ENCODE measurements around the gene NFRKB. TPM values are rescaled to one million over a fixed set of nuclear protein-coding genes. Genes with fewer than 3 reads are reported as not detected.

The NFRKB gene
- total RNA-seq, 1 experiment from 2014 or later = 9.4 TPM

DNA sequence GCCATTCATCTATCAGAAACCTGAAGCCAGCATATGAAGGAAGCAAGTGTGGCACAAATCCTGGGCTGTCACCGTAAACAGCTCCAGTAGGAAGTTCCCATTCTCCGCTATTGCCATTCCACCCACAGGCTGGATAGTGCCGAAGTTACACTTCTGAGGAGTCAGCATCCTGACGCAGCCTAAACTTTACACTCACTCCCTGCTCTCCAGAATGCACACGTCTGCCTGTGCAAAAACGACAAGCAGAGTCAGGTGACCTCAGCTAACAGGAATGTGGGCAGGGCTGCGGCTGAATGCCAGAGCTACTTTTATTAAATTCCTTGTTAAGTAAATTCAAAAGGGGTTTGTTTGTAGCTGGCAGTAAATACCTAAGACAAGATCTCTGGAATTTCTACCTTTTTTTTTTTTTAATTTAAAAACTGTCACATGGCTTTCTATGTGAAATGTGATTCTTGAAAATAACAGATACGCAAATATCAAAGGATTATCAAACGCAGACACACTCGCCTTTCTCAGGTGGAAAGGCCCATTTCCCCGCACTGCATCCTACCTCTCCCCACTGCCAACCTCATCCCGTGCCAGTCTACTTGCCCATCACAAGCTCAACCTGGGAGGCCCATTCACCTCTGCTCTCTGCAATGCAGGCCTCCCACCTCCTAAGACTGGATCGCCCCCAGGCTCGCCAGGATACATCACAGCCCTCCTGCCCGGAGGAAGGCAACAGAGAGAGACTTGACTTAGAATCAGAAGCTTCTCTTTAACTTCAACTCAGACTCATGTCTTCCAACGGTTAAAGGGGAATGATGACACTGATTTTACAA lies 33.5 kb downstream of the NFRKB start:
- no peaks in the 10 kb centered on the region for H3K4me1 ChIP-seq (ENCODE audit: low read length)

DNA sequence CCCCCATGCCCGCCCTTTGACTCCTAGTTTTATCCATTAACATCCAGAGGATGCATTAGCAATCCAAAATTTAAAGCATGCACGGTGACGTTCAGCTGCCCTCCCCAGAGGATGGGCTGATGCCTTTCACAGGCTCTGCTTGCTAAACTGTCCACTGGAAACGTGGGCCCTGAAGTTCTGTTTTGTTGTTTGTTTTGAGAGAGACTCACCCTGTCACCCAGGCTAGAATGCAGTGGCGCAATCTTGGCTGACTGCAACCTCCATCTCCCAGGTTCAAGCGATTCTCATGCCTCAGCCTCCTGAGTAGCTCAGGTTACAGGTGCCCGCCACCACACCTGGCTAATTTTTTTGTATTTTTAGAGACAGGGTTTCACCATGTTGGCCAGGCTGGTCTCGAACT lies 39.3 kb downstream of the NFRKB start:
- H3K4me1 ChIP-seq (ENCODE audit: low read length) = no peaks in the 10 kb centered on the region
- no peaks in the 10 kb centered on the region for H3K27me3 ChIP-seq (ENCODE audit: low read length)
- no peaks in the 10 kb centered on the region for H3K36me3 ChIP-seq (ENCODE audit: insufficient read depth, low read length)
- H2AFZ ChIP-seq (ENCODE audit: low read length) = no peak overlapping the region
- no peak for DNase-seq
- no peak overlapping the region for H3K9ac ChIP-seq (ENCODE audit: low read length)
- no peaks in the 10 kb centered on the region for H3K9me3 ChIP-seq (ENCODE audit: low read length)
- no peaks in the 10 kb centered on the region for H3K79me2 ChIP-seq (ENCODE audit: low read length)
- no peaks in the 10 kb centered on the region for H3K9me2 ChIP-seq (replicated peaks; ENCODE audit: insufficient read depth, low read length)
- no peaks in the 10 kb centered on the region for H4K20me1 ChIP-seq (ENCODE audit: insufficient read depth, low read depth, low read length)
- H3K4me3 ChIP-seq (ENCODE audit: low read length) = no peak overlapping the region
- H3K4me2 ChIP-seq (ENCODE audit: low read depth, low read length, poor library complexity, severe bottlenecking) = no peak overlapping the region
- H3K27ac ChIP-seq (ENCODE audit: low read length) = no peak overlapping the region

More for the DNA sequence above, 33.5 kb downstream of the NFRKB start:
- no peak for DNase-seq
- Histone ChIP-seq H3K9me3 (ENCODE audit: low read length) (no peaks in the 10 kb centered on the region), H3K27me3 (ENCODE audit: low read length) (no peaks in the 10 kb centered on the region), H3K79me2 (ENCODE audit: low read length) (no peaks in the 10 kb centered on the region), H3K9me2 (replicated peaks; ENCODE audit: insufficient read depth, low read length) (no peaks in the 10 kb centered on the region), H2AFZ (ENCODE audit: low read length) (no peak overlapping the region), H3K4me3 (ENCODE audit: low read length) (no peak overlapping the region), H3K4me2 (ENCODE audit: low read depth, low read length, poor library complexity, severe bottlenecking) (no peak overlapping the region), H3K36me3 (ENCODE audit: insufficient read depth, low read length) (no peaks in the 10 kb centered on the region), H3K9ac (ENCODE audit: low read length) (no peak overlapping the region), H3K27ac (ENCODE audit: low read length) (no peak overlapping the region), H4K20me1 (ENCODE audit: insufficient read depth, low read depth, low read length) (no peaks in the 10 kb centered on the region)

GRCh38 chr11:129855086-129855485 lies 40.3 kb downstream of the NFRKB start:
- Histone ChIP-seq H3K27me3 (ENCODE audit: low read length) (no peaks in the 10 kb centered on the region), H2AFZ (ENCODE audit: low read length) (no peak overlapping the region), H3K4me1 (ENCODE audit: low read length) (no peaks in the 10 kb centered on the region), H3K9me3 (ENCODE audit: low read length) (no peaks in the 10 kb centered on the region), H3K79me2 (ENCODE audit: low read length) (no peaks in the 10 kb centered on the region), H3K36me3 (ENCODE audit: insufficient read depth, low read length) (no peaks in the 10 kb centered on the region), H3K4me2 (ENCODE audit: low read depth, low read length, poor library complexity, severe bottlenecking) (no peak overlapping the region), H3K9ac (ENCODE audit: low read length) (no peak overlapping the region), H3K27ac (ENCODE audit: low read length) (no peak overlapping the region), H3K4me3 (ENCODE audit: low read length) (no peak overlapping the region), H3K9me2 (replicated peaks; ENCODE audit: insufficient read depth, low read length) (no peaks in the 10 kb centered on the region), H4K20me1 (ENCODE audit: insufficient read depth, low read depth, low read length) (no peaks in the 10 kb centered on the region)
- DNase-seq = no peak

- H4K20me1 ChIP-seq (ENCODE audit: insufficient read depth, low read depth, low read length) = no peaks in the 10 kb centered on the region
- H3K9me3 ChIP-seq (ENCODE audit: low read length) = no peaks in the 10 kb centered on the region
- no peaks in the 10 kb centered on the region for H3K27me3 ChIP-seq (ENCODE audit: low read length)
- H3K79me2 ChIP-seq (ENCODE audit: low read length) = no peaks in the 10 kb centered on the region
- no peak overlapping the region for H3K4me2 ChIP-seq (ENCODE audit: low read depth, low read length, poor library complexity, severe bottlenecking)
- no peak overlapping the region for H3K27ac ChIP-seq (ENCODE audit: low read length)
- H2AFZ ChIP-seq (ENCODE audit: low read length) = no peak overlapping the region
- no peak overlapping the region for H3K4me3 ChIP-seq (ENCODE audit: low read length)
- no peaks in the 10 kb centered on the region for H3K9me2 ChIP-seq (replicated peaks; ENCODE audit: insufficient read depth, low read length)
- DNase-seq = no peak
- no peaks in the 10 kb centered on the region for H3K36me3 ChIP-seq (ENCODE audit: insufficient read depth, low read length)
- H3K4me1 ChIP-seq (ENCODE audit: low read length) = no peaks in the 10 kb centered on the region
- no peak overlapping the region for H3K9ac ChIP-seq (ENCODE audit: low read length)
These were observed 41.1 kb downstream of the NFRKB start for GRCh38 chr11:129854232-129854805.

- Histone ChIP-seq H3K27me3 (ENCODE audit: low read length) (no peaks in the 10 kb centered on the region), H3K36me3 (ENCODE audit: insufficient read depth, low read length) (no peaks in the 10 kb centered on the region), H3K4me2 (ENCODE audit: low read depth, low read length, poor library complexity, severe bottlenecking) (no peak overlapping the region), H3K4me1 (ENCODE audit: low read length) (no peaks in the 10 kb centered on the region), H4K20me1 (ENCODE audit: insufficient read depth, low read depth, low read length) (no peaks in the 10 kb centered on the region), H2AFZ (ENCODE audit: low read length) (no peak overlapping the region), H3K9ac (ENCODE audit: low read length) (no peak overlapping the region), H3K27ac (ENCODE audit: low read length) (no peak overlapping the region), H3K79me2 (ENCODE audit: low read length) (no peaks in the 10 kb centered on the region), H3K4me3 (ENCODE audit: low read length) (no peak overlapping the region), H3K9me2 (replicated peaks; ENCODE audit: insufficient read depth, low read length) (no peaks in the 10 kb centered on the region), H3K9me3 (ENCODE audit: low read length) (no peaks in the 10 kb centered on the region)
- no peak for DNase-seq
These were observed 41.7 kb downstream of the NFRKB start for GRCh38 chr11:129853518-129854231.

- H3K9me2 ChIP-seq (replicated peaks; ENCODE audit: insufficient read depth, low read length) = no peaks in the 10 kb centered on the region
- no peak overlapping the region for H2AFZ ChIP-seq (ENCODE audit: low read length)
- no peaks in the 10 kb centered on the region for H3K27me3 ChIP-seq (ENCODE audit: low read length)
- no peak overlapping the region for H3K27ac ChIP-seq (ENCODE audit: low read length)
- no peak overlapping the region for H3K9ac ChIP-seq (ENCODE audit: low read length)
- H3K36me3 ChIP-seq (ENCODE audit: insufficient read depth, low read length) = no peaks in the 10 kb centered on the region
- H3K4me3 ChIP-seq (ENCODE audit: low read length) = no peak overlapping the region
- no peaks in the 10 kb centered on the region for H3K79me2 ChIP-seq (ENCODE audit: low read length)
- H4K20me1 ChIP-seq (ENCODE audit: insufficient read depth, low read depth, low read length) = no peaks in the 10 kb centered on the region
- H3K4me1 ChIP-seq (ENCODE audit: low read length) = no peaks in the 10 kb centered on the region
- H3K9me3 ChIP-seq (ENCODE audit: low read length) = no peaks in the 10 kb centered on the region
- H3K4me2 ChIP-seq (ENCODE audit: low read depth, low read length, poor library complexity, severe bottlenecking) = no peak overlapping the region
- DNase-seq = no peak
These were observed 43.1 kb downstream of the NFRKB start for GRCh38 chr11:129852125-129852740.

DNA sequence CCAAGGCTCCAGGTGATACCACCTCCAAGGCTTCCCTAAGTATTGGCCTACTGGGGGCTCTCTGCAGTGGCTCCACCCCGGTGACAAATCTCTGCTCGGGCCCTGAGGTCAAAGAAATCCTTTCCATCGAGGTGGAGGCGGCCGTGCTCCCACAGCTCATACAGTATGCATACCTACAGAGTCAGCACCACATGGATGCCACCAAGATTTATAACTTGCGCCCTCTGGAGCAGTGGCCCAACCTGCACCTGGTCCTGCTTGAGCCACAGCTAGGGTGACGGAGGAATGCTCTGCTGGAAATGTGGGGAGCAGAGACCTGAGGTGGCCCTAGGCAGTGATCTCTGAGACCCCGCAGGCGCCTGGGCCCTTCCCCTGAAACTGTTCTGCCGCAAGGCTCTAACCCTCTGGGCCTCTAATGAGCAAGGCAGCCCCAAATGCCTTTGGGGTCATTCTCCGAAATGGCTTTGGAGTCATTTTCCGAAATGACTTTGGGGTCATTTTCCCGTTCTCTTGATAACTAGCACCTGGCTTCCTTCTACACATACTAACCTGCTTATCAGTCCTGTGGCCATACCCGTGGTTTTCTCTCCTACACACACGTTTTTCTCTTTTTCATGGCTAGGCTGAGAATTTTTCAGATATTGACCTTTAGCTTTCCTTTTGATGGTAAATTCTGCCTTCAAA lies 45.8 kb downstream of the NFRKB start:
- Histone ChIP-seq H3K9ac (ENCODE audit: low read length) (no peak overlapping the region), H3K4me3 (ENCODE audit: low read length) (no peak overlapping the region), H3K27me3 (ENCODE audit: low read length) (no peaks in the 10 kb centered on the region), H2AFZ (ENCODE audit: low read length) (no peak overlapping the region), H3K4me1 (ENCODE audit: low read length) (no peaks in the 10 kb centered on the region), H3K9me2 (replicated peaks; ENCODE audit: insufficient read depth, low read length) (no peaks in the 10 kb centered on the region), H4K20me1 (ENCODE audit: insufficient read depth, low read depth, low read length) (no peaks in the 10 kb centered on the region), H3K36me3 (ENCODE audit: insufficient read depth, low read length) (no peaks in the 10 kb centered on the region), H3K9me3 (ENCODE audit: low read length) (no peaks in the 10 kb centered on the region), H3K4me2 (ENCODE audit: low read depth, low read length, poor library complexity, severe bottlenecking) (no peak overlapping the region), H3K79me2 (ENCODE audit: low read length) (no peaks in the 10 kb centered on the region), H3K27ac (ENCODE audit: low read length) (no peak overlapping the region)
- DNase-seq = no peak

Measured in Karpas-422 (cell line).